Lower leg skin (tissue), 4 donors: Measurements from ENCODE around the gene SASH1. TPM values are rescaled to one million over a fixed set of nuclear protein-coding genes. Genes with fewer than 3 reads are reported as not detected.
A peak's percentile ranks its signal among the peaks of the same experiment; 100 is the strongest.

Experiments
- DNase-seq, 2 donors: peaks; one replicate each; pipeline ENCODE4 v3.0.0-alpha.2; 2019; ENCODE audit warnings: low spot score in 2 of 2
- H3K4me3 ChIP-seq: fragments of 200-600 bp; sonication (generic); 2 replicates; pipeline ENCODE4 v1.5.1; 2017; ENCODE audit warnings: mild to moderate bottlenecking, low read depth; ENCODE audit not compliant: poor library complexity, severe bottlenecking
- POLR2A ChIP-seq, 2 donors: fragments of 450-650 bp; IDR thresholded peaks; one replicate each; pipeline ENCODE4 v1.6.1; 2016 to 2017; ENCODE audit warnings: antibody characterized with exemption in 2 of 2, mild to moderate bottlenecking in 1 of 2, moderate library complexity in 1 of 2
- WGBS, 2 donors: methylation state at CpG; one replicate each; pipeline ENCODE4 v1.1.5; 2018; 5-methylcytosine and 5-hydroxymethylcytosine counted together
- intact Hi-C: fragments of 100-400 bp; cut with DNase I; formaldehyde crosslinking; loops from one replicate; pipeline ENCODE4 v1.15.0; 2023; ENCODE audit warnings: low total_unique reads
- total RNA-seq, 4 donors: library from RNA; depleted of rRNA; stranded (reverse); fragments of >200 nt; gene quantifications; one replicate each; pipeline ENCODE4 v1.1.0, GENCODE V29; 2016
- TF ChIP-seq, protein P1 (sequence below), 3 donors: fragments of 450-650 bp; IDR thresholded peaks; one replicate each; pipeline ENCODE4 v1.5.1; 2016; ENCODE audit warnings: antibody characterized with exemption in 3 of 3, mild to moderate bottlenecking in 3 of 3, moderate library complexity in 2 of 3

Gene SASH1
- total RNA-seq, 4 donors from 2014 or later = 74.9 to 106 (median 91.5) TPM

DNA sequence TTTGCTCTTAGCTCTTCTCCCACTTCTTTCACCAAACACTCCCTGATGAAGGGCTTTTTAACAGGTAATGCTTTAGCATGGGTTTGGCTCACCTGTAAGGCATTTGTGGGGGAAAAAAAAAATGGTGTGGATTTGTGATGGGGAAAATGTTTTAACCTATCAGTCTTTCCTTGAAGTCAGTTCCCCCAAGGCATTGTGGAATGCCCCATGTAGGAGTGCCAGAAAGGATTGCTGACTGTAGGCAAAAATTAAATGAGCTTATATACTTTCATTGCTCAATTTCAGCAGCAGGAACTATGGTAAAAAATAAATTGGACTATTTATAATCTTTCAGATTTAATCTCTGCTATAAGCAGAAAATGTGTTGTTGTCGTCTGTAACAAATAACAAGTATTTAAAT lies 10.6 kb upstream of the SASH1 start:
- WGBS, 2 donors = 47 to 54% methylated on average over 1 of the region's 1 CpG

DNA sequence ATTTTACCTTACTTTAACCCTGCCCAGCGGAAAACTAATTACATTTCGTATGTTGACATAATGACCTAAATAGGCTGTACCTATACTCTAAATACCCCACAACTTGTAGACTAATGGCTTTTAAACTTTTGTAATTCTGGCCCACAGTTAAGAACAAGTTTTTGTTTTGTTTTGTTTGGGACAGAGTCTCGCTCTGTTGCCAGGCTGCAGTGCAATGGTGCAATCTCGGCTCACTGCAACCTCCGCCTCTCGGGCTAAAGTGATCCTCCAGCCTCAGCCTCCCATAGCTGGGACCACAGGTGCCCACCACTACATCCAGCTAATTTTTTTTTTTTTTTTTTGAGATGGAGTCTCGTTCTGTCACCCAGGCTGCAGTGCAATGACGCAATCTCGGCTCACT lies 5.7 kb upstream of the SASH1 start:
- WGBS, 2 donors = 91 to 97% methylated on average over 9 of the region's 9 CpGs
- no peak for TF ChIP-seq POLR2A (IDR thresholded peaks at IDR 0.05)
- TF ChIP-seq, protein P1, sequence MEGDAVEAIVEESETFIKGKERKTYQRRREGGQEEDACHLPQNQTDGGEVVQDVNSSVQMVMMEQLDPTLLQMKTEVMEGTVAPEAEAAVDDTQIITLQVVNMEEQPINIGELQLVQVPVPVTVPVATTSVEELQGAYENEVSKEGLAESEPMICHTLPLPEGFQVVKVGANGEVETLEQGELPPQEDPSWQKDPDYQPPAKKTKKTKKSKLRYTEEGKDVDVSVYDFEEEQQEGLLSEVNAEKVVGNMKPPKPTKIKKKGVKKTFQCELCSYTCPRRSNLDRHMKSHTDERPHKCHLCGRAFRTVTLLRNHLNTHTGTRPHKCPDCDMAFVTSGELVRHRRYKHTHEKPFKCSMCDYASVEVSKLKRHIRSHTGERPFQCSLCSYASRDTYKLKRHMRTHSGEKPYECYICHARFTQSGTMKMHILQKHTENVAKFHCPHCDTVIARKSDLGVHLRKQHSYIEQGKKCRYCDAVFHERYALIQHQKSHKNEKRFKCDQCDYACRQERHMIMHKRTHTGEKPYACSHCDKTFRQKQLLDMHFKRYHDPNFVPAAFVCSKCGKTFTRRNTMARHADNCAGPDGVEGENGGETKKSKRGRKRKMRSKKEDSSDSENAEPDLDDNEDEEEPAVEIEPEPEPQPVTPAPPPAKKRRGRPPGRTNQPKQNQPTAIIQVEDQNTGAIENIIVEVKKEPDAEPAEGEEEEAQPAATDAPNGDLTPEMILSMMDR (IDR thresholded peaks at IDR 0.05) = no peak
- H3K4me3 ChIP-seq = no peak overlapping the region
- intact Hi-C loops = no loop called here
- DNase-seq = no peak

More for the DNA sequence above, 10.6 kb upstream of the SASH1 start:
- no peak overlapping the region for H3K4me3 ChIP-seq
- intact Hi-C loops = no loop called here
- TF ChIP-seq POLR2A (IDR thresholded peaks at IDR 0.05) = no peak
- TF ChIP-seq, protein P1 (IDR thresholded peaks at IDR 0.05) = no peak
- no peak for DNase-seq

DNA sequence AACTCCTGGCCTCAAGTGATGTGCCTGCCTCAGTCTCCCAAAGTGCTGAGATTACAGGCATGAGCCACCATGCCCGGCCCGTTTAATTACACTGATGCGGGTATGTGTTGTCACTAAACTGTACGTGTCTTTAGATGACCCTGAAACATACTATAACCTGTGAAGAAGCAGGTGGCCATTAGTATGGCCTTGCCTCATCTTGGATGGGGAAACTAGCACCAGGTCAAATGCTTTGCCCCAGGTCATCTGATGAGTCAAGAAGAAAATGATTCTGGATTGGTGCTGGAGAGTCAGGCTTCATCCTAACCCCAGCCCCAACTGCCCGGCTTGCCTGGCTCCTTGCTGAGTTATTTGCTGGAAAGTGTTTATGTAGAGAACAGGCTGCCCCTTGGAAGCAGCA lies 2.9 kb upstream of the SASH1 start:
- no peak for TF ChIP-seq POLR2A (IDR thresholded peaks at IDR 0.05)
- TF ChIP-seq, protein P1 (IDR thresholded peaks at IDR 0.05) = no peak
- no peak for DNase-seq
- no peak overlapping the region for H3K4me3 ChIP-seq
- intact Hi-C loops = no loop called here
- WGBS, 2 donors = 88 to 96% methylated on average over 5 of the region's 5 CpGs

DNA sequence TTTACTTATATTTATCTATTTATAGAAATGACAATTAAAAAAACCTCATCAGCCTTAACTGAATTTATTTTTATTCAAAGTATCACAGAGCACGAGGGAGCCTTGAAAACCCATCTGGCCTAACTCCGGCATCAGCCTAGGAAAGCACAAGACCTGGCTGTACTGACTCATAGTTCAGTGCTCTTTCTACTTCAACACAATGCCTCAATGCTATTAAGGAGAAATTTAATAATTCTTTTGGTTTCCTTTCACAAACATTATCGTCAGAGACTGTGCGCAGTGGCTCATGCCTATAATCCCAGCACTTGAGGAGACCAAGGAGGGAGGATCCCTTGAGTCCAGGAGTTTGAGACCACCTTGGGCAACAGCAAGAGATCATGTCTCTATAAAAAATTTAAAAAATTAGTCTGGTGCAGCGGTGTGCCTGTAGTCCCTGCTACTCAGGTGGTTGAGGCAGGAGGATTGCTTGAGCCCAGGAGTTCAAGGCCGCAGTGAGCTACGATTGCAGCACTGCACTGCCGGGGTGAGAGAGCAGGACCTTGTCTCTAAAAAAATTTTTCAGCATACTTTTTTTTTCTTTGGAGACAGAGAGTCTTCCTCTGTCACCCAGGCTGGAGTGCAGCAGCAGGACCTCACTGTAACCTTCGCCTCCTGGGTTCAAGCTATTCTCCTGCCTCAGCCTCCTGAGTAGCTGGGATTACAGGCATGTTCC lies 1.9 kb upstream of the SASH1 start:
- intact Hi-C loops = no loop called here
- no peak overlapping the region for H3K4me3 ChIP-seq
- TF ChIP-seq, protein P1 (IDR thresholded peaks at IDR 0.05) = no peak
- TF ChIP-seq POLR2A (IDR thresholded peaks at IDR 0.05) = no peak
- DNase-seq = no peak
- 93 to 95% methylated on average over 9 of the region's 9 CpGs for WGBS, 2 donors

DNA sequence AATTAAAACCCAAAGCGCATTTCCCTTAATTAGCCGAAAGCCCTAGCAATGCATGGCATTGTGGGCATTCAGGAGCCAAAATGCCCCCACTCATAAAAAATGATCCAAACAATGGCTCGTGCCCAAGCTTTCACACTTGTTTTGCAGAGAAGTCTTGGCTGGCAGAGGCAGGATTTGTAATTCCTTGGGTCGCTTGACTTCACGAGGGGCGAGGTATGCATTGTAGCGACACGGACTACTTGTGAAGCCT lies 613 bp upstream of the SASH1 start:
- intact Hi-C loops = no loop called here
- whole genome bisulfite sequencing, 2 donors = 5 to 10% methylated on average over 8 of the region's 8 CpGs
- H3K4me3 ChIP-seq = peak overlapping the region; percentile 68
- TF ChIP-seq, protein P1 (IDR thresholded peaks at IDR 0.05) = no peak
- DNase-seq = no peak
